Neural progenitor cell (in vitro differentiated cells): Measurements from ENCODE around the gene ADM2. TPM values are rescaled to one million over a fixed set of nuclear protein-coding genes. Genes with fewer than 3 reads are reported as not detected.
"Not testable (repeated sequence)": the region's sequence is repeated elsewhere in the genome, so short reads cannot be mapped to it uniquely, and the experiment has no call there.

Experiments used
- DNase-seq: peaks from one replicate; pipeline ENCODE4 v3.0.0-alpha.2; 2016; ENCODE audit warnings: low spot score
- H2AFZ ChIP-seq: fragments of 200-600 bp; sonication (generic); replicated peaks from 2 replicates; pipeline ENCODE4 v1.6.1; 2016; ENCODE audit warnings: antibody characterized with exemption
- H3F3A ChIP-seq: fragments of 200-600 bp; sonication (generic); 2 replicates; pipeline ENCODE4 v1.6.1; 2016; ENCODE audit warnings: antibody characterized with exemption, low read depth
- H3K27ac ChIP-seq: fragments of 200-600 bp; sonication (generic); 2 replicates; pipeline ENCODE4 v1.5.1; 2016; ENCODE audit warnings: mild to moderate bottlenecking
- H3K27me3 ChIP-seq: fragments of 200-600 bp; sonication (generic); 2 replicates; pipeline ENCODE4 v1.6.1; 2016; ENCODE audit warnings: mild to moderate bottlenecking, moderate library complexity
- H3K36me3 ChIP-seq: fragments of 200-600 bp; sonication (generic); 2 replicates; pipeline ENCODE4 v1.5.1; 2016
- H3K4me1 ChIP-seq: fragments of 200-600 bp; sonication (generic); 2 replicates; pipeline ENCODE4 v1.6.1; 2016; ENCODE audit warnings: mixed run types
- H3K4me2 ChIP-seq: fragments of 200-600 bp; sonication (generic); 2 replicates; pipeline ENCODE4 v1.6.1; 2016
- H3K4me3 ChIP-seq: fragments of 200-600 bp; sonication (generic); 2 replicates; pipeline ENCODE4 v1.5.1; 2016
- H3K79me2 ChIP-seq: fragments of 200-600 bp; sonication (generic); 2 replicates; pipeline ENCODE4 v1.6.1; 2016; ENCODE audit warnings: low read depth
- H3K9ac ChIP-seq: fragments of 200-600 bp; sonication (generic); 2 replicates; pipeline ENCODE4 v1.6.1; 2016
- H3K9me3 ChIP-seq: fragments of 200-600 bp; sonication (generic); 2 replicates; pipeline ENCODE4 v1.5.1; 2016; ENCODE audit warnings: low read depth
- H4K20me1 ChIP-seq: fragments of 200-600 bp; sonication (generic); 2 replicates; pipeline ENCODE4 v1.6.1; 2016; ENCODE audit warnings: low read depth
- H3K27ac Mint-ChIP-seq: 3 replicates; pipeline ENCODE4 v1.8.0; 2021; ENCODE audit warnings: mixed read lengths
- H3K27me3 Mint-ChIP-seq: 2 replicates; pipeline ENCODE4 v1.8.0; 2022; ENCODE audit warnings: low read depth, mild to moderate bottlenecking, inconsistent platforms, moderate library complexity, mixed read lengths; ENCODE audit not compliant: insufficient read depth
- H3K36me3 Mint-ChIP-seq: 3 replicates; pipeline ENCODE4 v1.8.0; 2021; ENCODE audit warnings: mixed read lengths
- H3K4me1 Mint-ChIP-seq: 3 replicates; pipeline ENCODE4 v1.8.0; 2021; ENCODE audit warnings: mixed read lengths
- H3K4me3 Mint-ChIP-seq: 3 replicates; pipeline ENCODE4 v1.8.0; 2021; ENCODE audit warnings: mild to moderate bottlenecking, moderate library complexity, mixed read lengths
- H3K9me3 Mint-ChIP-seq: 3 replicates; pipeline ENCODE4 v1.8.0; 2020; ENCODE audit warnings: mixed read lengths
- EZH2 ChIP-seq: fragments of 200-600 bp; sonication (generic); IDR thresholded peaks from 2 replicates; pipeline ENCODE4 v1.6.1; 2017; ENCODE audit warnings: antibody characterized with exemption, mild to moderate bottlenecking, moderate library complexity
- EZH2phosphoT487 ChIP-seq: fragments of 200-600 bp; sonication (generic); IDR thresholded peaks from 2 replicates; pipeline ENCODE4 v1.6.1; 2017; ENCODE audit warnings: antibody characterized with exemption
- total RNA-seq: library from RNA; depleted of rRNA; stranded (reverse); fragments of >200 nt; gene quantifications from 2 replicates; pipeline ENCODE4 v1.2.3, GENCODE V29; 2015; ENCODE audit warnings: low replicate concordance
- TF ChIP-seq, protein P1 (sequence below): fragments of 200-600 bp; sonication (generic); IDR thresholded peaks from 2 replicates; pipeline ENCODE4 v1.5.1; 2017; ENCODE audit warnings: antibody characterized with exemption, mild to moderate bottlenecking

The ADM2 gene
- total RNA-seq, 1 donor from 2014 or later = 0.13 TPM

- no peaks in the 10 kb centered on the region for H3K9me3 ChIP-seq
- H3K36me3 ChIP-seq = no peaks in the 10 kb centered on the region
- H3K36me3 Mint-ChIP-seq = peaks cover 18% of the 10 kb centered on the region
Observed at GRCh38 chr22:50518606-50519005, 37.3 kb downstream of the ADM2 start.

GRCh38 chr22:50519151-50519550 is 37.8 kb downstream of the ADM2 start:
- H4K20me1 ChIP-seq = peaks cover 6% of the 10 kb centered on the region
- no peak overlapping the region for H3K4me2 ChIP-seq
- H3K27me3 ChIP-seq = no peaks in the 10 kb centered on the region
- H3K9ac ChIP-seq = no peak overlapping the region
- H3K9me3 Mint-ChIP-seq = no peaks in the 10 kb centered on the region
- peaks cover 1% of the 10 kb centered on the region for H3F3A ChIP-seq
- no peak for DNase-seq
- H3K4me1 Mint-ChIP-seq = no peaks in the 10 kb centered on the region
- H3K4me3 Mint-ChIP-seq = no peak overlapping the region
- H3K4me1 ChIP-seq = no peaks in the 10 kb centered on the region
- H2AFZ ChIP-seq = no peak overlapping the region
- H3K9me3 ChIP-seq = no peaks in the 10 kb centered on the region
- no peak overlapping the region for H3K27ac ChIP-seq
- TF ChIP-seq EZH2 (no peak), EZH2phosphoT487 (no peak)
- TF ChIP-seq, protein P1, sequence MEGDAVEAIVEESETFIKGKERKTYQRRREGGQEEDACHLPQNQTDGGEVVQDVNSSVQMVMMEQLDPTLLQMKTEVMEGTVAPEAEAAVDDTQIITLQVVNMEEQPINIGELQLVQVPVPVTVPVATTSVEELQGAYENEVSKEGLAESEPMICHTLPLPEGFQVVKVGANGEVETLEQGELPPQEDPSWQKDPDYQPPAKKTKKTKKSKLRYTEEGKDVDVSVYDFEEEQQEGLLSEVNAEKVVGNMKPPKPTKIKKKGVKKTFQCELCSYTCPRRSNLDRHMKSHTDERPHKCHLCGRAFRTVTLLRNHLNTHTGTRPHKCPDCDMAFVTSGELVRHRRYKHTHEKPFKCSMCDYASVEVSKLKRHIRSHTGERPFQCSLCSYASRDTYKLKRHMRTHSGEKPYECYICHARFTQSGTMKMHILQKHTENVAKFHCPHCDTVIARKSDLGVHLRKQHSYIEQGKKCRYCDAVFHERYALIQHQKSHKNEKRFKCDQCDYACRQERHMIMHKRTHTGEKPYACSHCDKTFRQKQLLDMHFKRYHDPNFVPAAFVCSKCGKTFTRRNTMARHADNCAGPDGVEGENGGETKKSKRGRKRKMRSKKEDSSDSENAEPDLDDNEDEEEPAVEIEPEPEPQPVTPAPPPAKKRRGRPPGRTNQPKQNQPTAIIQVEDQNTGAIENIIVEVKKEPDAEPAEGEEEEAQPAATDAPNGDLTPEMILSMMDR = no peak
- H3K36me3 ChIP-seq = no peaks in the 10 kb centered on the region
- H3K36me3 Mint-ChIP-seq = peaks cover 18% of the 10 kb centered on the region
- H3K27ac Mint-ChIP-seq = no peak overlapping the region
- peaks cover 6% of the 10 kb centered on the region for H3K27me3 Mint-ChIP-seq
- peaks cover 28% of the 10 kb centered on the region for H3K79me2 ChIP-seq
- no peak overlapping the region for H3K4me3 ChIP-seq

More at GRCh38 chr22:50518606-50519005, 37.3 kb downstream of the ADM2 start:
- Histone ChIP-seq H3K27me3 (no peaks in the 10 kb centered on the region), H3K4me3 (no peak overlapping the region), H4K20me1 (peaks cover 3% of the 10 kb centered on the region), H3K27ac (no peak overlapping the region), H3F3A (no peaks in the 10 kb centered on the region), H2AFZ (no peak overlapping the region), H3K79me2 (peaks cover 34% of the 10 kb centered on the region), H3K9ac (no peak overlapping the region), H3K4me2 (no peak overlapping the region), H3K4me1 (no peaks in the 10 kb centered on the region)
- TF ChIP-seq, protein P1 = no peak
- TF ChIP-seq EZH2 (no peak), EZH2phosphoT487 (no peak)
- no peak for DNase-seq
- H3K4me1 Mint-ChIP-seq = no peaks in the 10 kb centered on the region
- H3K9me3 Mint-ChIP-seq = no peaks in the 10 kb centered on the region
- peaks cover 6% of the 10 kb centered on the region for H3K27me3 Mint-ChIP-seq
- no peak overlapping the region for H3K4me3 Mint-ChIP-seq
- H3K27ac Mint-ChIP-seq = no peak overlapping the region

- not testable (repeated sequence) for H3K4me1 ChIP-seq, H3K4me3 ChIP-seq, H3F3A ChIP-seq, H3K4me2 ChIP-seq, H3K9me3 ChIP-seq, H3K27ac Mint-ChIP-seq, DNase-seq, H3K9ac ChIP-seq, H2AFZ ChIP-seq, H3K4me3 Mint-ChIP-seq, H3K4me1 Mint-ChIP-seq, H3K27ac ChIP-seq, H3K27me3 ChIP-seq, H3K9me3 Mint-ChIP-seq, H3K36me3 ChIP-seq
- Histone ChIP-seq H4K20me1 (peaks cover 15% of the 10 kb centered on the region), H3K79me2 (peaks cover 27% of the 10 kb centered on the region)
- Mint-ChIP-seq H3K36me3 (peaks cover 15% of the 10 kb centered on the region), H3K27me3 (peaks cover 10% of the 10 kb centered on the region)
Observed at GRCh38 chr22:50520184-50520583, 38.8 kb downstream of the ADM2 start.

DNA sequence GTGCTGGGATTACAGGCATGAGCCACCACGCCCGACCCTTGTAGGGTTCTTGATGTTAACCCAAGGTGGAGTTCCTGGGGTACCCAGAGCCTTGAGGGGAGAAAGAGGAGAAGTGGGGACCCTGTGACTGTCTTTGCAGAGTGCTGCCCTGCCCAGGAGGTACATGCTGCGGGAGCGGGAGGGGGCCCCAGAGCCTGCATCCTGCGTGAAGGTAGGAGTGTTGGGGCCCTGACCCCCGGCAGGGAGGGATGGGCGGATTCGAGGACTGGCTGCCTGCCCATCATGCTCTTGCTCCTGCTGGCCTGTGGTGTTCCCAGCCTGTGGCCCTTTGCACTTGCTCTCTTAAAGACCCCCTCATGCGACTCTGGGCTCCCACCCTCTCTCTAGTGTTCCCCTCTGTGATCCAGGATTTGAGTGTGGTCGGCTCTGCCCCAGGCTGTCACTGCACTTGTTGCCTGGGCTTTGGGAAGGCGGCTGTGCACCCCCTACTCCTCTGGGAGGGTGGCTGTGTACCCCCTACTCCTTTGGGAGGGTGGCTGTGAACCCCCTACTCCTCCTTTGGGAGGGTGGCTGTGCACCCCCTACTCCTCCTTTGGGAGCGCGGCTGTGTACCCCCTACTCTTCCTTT is 39.6 kb downstream of the ADM2 start:
- H3K27ac ChIP-seq = no peak overlapping the region
- Mint-ChIP-seq H3K4me3 (no peak overlapping the region), H3K9me3 (no peaks in the 10 kb centered on the region), H3K27ac (no peak overlapping the region), H3K27me3 (peaks cover 8% of the 10 kb centered on the region), H3K4me1 (peaks cover 6% of the 10 kb centered on the region), H3K36me3 (peaks cover 11% of the 10 kb centered on the region)
- H3K4me1 ChIP-seq = no peaks in the 10 kb centered on the region
- H3K9me3 ChIP-seq = no peaks in the 10 kb centered on the region
- H2AFZ ChIP-seq = no peak overlapping the region
- no peaks in the 10 kb centered on the region for H3K27me3 ChIP-seq
- H3K4me2 ChIP-seq = no peak overlapping the region
- no peaks in the 10 kb centered on the region for H3K36me3 ChIP-seq
- TF ChIP-seq EZH2 (no peak), EZH2phosphoT487 (no peak)
- TF ChIP-seq, protein P1 = no peak
- DNase-seq = no peak
- H4K20me1 ChIP-seq = peaks cover 16% of the 10 kb centered on the region
- peaks cover 22% of the 10 kb centered on the region for H3K79me2 ChIP-seq
- H3F3A ChIP-seq = peaks cover 10% of the 10 kb centered on the region
- H3K4me3 ChIP-seq = no peak overlapping the region
- H3K9ac ChIP-seq = no peak overlapping the region
